HepG2 (cell line): ENCODE data around the gene TRPC1. TPM values are rescaled to one million over a fixed set of nuclear protein-coding genes. Genes with fewer than 3 reads are reported as not detected.

Experiments
- CBX1 ChIP-seq: IDR thresholded peaks from one replicate; pipeline ENCODE4 v1.6.1; 2016; ENCODE audit warnings: antibody characterized with exemption, low read depth
- GZF1 ChIP-seq: sonication (generic); formaldehyde crosslinking; IDR thresholded peaks from 2 replicates; pipeline ENCODE4 v1.5.1; 2020; ENCODE audit warnings: mild to moderate bottlenecking, missing genetic modification reagents
- HNF1B ChIP-seq: sonication (generic); formaldehyde crosslinking; IDR thresholded peaks from 2 replicates; pipeline ENCODE4 v1.5.1; 2020; ENCODE audit warnings: mild to moderate bottlenecking, moderate library complexity, missing genetic modification reagents
- JARID2 ChIP-seq: sonication (generic); formaldehyde crosslinking; IDR thresholded peaks from 2 replicates; pipeline ENCODE4 v1.8.1; 2023; ENCODE audit warnings: missing genetic modification reagents, inconsistent platforms; ENCODE audit not compliant: insufficient replicate concordance
- SMYD3 ChIP-seq: sonication (generic); formaldehyde crosslinking; IDR thresholded peaks from 2 replicates; pipeline ENCODE4 v1.8.1; 2023; ENCODE audit warnings: mild to moderate bottlenecking, missing genetic modification reagents
- ZBTB1 ChIP-seq: sonication (generic); formaldehyde crosslinking; IDR thresholded peaks from 2 replicates; pipeline ENCODE4 v1.4.0; 2020; ENCODE audit warnings: missing genetic modification reagents, borderline replicate concordance
- ZNF558 ChIP-seq: sonication (generic); formaldehyde crosslinking; IDR thresholded peaks from 2 replicates; pipeline ENCODE4 v1.9.0; 2022; ENCODE audit warnings: mild to moderate bottlenecking, missing genetic modification reagents, borderline replicate concordance
- ZNF639 ChIP-seq: conservative IDR thresholded peaks from 2 replicates; pipeline ENCODE4 v1.6.1; 2018; ENCODE audit warnings: missing genetic modification reagents
- polyA plus RNA-seq, 8 experiments: library from polyadenylated mRNA; depleted of rRNA in 3 of 8; stranded (reverse) in 7 of 8; unstranded in 1 of 8; fragments of >200 nt; fragmentation: Illumina TruSeq in 4 of 8; extraction: Trizol in 4 of 8; gene quantifications; 2 replicates each; pipeline versions ENCODE4 v1.2.1 to v1.2.3, GENCODE V29; 2011 to 2016; ENCODE audit warnings: low read depth in 4 of 8, missing spikeins in 1 of 8, mixed read lengths in 1 of 8; ENCODE audit not compliant: insufficient read depth in 1 of 8
- total RNA-seq, 5 experiments: library from RNA; depleted of rRNA; stranded (reverse); fragments of >200 nt; fragmentation: Illumina TruSeq; extraction: Trizol; gene quantifications; 2 replicates each; pipeline ENCODE4 v1.2.3, GENCODE V29; 2016; ENCODE audit warnings: low read depth in 1 of 5
- TF ChIP-seq, protein P1 (sequence below): sonication (generic); formaldehyde crosslinking; IDR thresholded peaks from 2 replicates; pipeline ENCODE4 v1.8.0; 2022; ENCODE audit warnings: mild to moderate bottlenecking, missing genetic modification reagents, borderline replicate concordance

TRPC1 gene
- total and polyA plus RNA-seq, 2 of the 13 experiments (the other 11 are each of a cell fraction or from before 2014, with no cell fraction given): 10.8 to 13.1 TPM

DNA sequence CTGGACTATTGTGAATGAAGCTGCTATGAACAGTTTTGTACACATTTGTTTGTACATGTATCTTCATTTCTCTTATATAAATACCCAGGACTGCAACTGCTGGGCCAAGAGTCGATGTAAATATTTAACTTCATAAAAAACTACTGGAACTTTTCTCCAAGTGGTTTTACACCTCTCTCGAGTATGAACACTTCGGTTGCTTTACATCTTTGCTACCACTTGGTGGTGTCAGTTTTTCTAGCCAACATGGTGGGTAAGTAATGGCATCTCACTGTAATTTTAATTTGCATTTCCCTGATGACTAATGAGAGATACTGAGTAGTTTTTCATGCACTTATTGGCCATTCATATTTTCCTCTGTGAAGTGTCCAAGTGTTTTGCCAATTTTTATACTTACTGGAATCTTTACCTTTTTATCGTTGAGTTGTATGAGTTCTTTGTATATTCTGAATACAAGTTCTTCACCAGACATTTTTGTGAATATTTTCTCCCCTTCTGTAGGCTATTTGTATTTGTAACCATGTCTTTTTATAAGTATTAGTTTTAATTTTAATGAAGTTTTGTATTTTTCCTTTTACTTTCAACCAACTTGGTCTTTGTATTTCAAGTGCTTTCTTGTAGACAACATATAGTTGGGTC, 120.6 kb downstream of the TRPC1 start (continued):
- TF ChIP-seq, protein P1, sequence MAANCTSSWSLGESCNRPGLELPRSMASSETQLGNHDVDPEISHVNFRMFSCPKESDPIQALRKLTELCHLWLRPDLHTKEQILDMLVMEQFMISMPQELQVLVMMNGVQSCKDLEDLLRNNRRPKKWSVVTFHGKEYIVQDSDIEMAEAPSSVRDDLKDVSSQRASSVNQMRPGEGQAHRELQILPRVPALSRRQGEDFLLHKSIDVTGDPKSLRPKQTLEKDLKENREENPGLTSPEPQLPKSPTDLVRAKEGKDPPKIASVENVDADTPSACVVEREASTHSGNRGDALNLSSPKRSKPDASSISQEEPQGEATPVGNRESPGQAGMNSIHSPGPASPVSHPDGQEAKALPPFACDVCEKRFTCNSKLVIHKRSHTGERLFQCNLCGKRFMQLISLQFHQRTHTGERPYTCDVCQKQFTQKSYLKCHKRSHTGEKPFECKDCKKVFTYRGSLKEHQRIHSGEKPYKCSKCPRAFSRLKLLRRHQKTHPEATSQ (CRISPR knock-in tag): no peak
- TF ChIP-seq HNF1B (CRISPR knock-in tag): no peak
- TF ChIP-seq GZF1 (CRISPR knock-in tag): no peak
- no peak for TF ChIP-seq ZNF558 (CRISPR knock-in tag)
- no peak for TF ChIP-seq SMYD3 (CRISPR knock-in tag)
- no peak for TF ChIP-seq CBX1
- no peak for TF ChIP-seq ZBTB1 (CRISPR knock-in tag)
- TF ChIP-seq ZNF639 (CRISPR knock-in tag): no peak
- no peak for TF ChIP-seq JARID2
- TF ChIP-seq, all 625 proteins: peak for 7
